HepG2 (cell line): ENCODE measurements around the gene CCNJL. TPM values are rescaled to one million over a fixed set of nuclear protein-coding genes. Genes with fewer than 3 reads are reported as not detected.

Experiments
- AFF4 ChIP-seq: sonication (generic); formaldehyde crosslinking; IDR thresholded peaks from 2 replicates; pipeline ENCODE4 v1.4.0; 2020; ENCODE audit warnings: missing genetic modification reagents
- BCL6 ChIP-seq: IDR thresholded peaks from 2 replicates; pipeline ENCODE4 v1.6.1; 2016; ENCODE audit warnings: missing genetic modification reagents, missing compliant biosample characterization
- CBFB ChIP-seq: sonication (generic); formaldehyde crosslinking; IDR thresholded peaks from 2 replicates; pipeline ENCODE4 v1.4.0; 2020; ENCODE audit warnings: missing genetic modification reagents
- FOXC1 ChIP-seq: sonication (generic); formaldehyde crosslinking; IDR thresholded peaks from 2 replicates; pipeline ENCODE4 v1.8.0; 2022; ENCODE audit warnings: mild to moderate bottlenecking, missing genetic modification reagents, borderline replicate concordance
- HOXA9 ChIP-seq: sonication (generic); formaldehyde crosslinking; IDR thresholded peaks from 2 replicates; pipeline ENCODE4 v1.8.1; 2022; ENCODE audit warnings: missing genetic modification reagents, mild to moderate bottlenecking, moderate library complexity, borderline replicate concordance
- KDM3A ChIP-seq: IDR thresholded peaks from 2 replicates; pipeline ENCODE4 v1.6.1; 2018; ENCODE audit warnings: low read depth, missing compliant biosample characterization
- KLF16 ChIP-seq, 2 experiments: sonication (generic) in 1 of 2; formaldehyde crosslinking in 1 of 2; IDR thresholded peaks; 2 replicates each; pipeline versions ENCODE4 v1.6.1 to v1.8.0; 2016 to 2023; ENCODE audit warnings: missing genetic modification reagents in 2 of 2, missing compliant biosample characterization in 1 of 2
- MIXL1 ChIP-seq: IDR thresholded peaks from 2 replicates; pipeline ENCODE4 v1.6.1; 2016
- MYNN ChIP-seq: sonication (generic); formaldehyde crosslinking; IDR thresholded peaks from 2 replicates; pipeline ENCODE4 v1.4.0; 2020; ENCODE audit warnings: mild to moderate bottlenecking, low read depth, missing genetic modification reagents
- SOX13 ChIP-seq, 3 experiments: fragments of 450-650 bp in 1 of 3; sonication (generic) in 1 of 3; formaldehyde crosslinking in 1 of 3; IDR thresholded peaks in 2 of 3; conservative IDR thresholded peaks in 1 of 3; 2 replicates each; pipeline versions ENCODE4 v1.5.0 to v1.6.1; 2016 to 2020; ENCODE audit warnings: antibody characterized with exemption in 1 of 3, mild to moderate bottlenecking in 1 of 3, missing compliant biosample characterization in 1 of 3, missing genetic modification reagents in 1 of 3, moderate library complexity in 1 of 3
- SP1 ChIP-seq, 2 experiments: fragments of 450-650 bp in 1 of 2; sonication (generic) in 1 of 2; formaldehyde crosslinking in 1 of 2; IDR thresholded peaks; 2 replicates each; pipeline versions ENCODE4 v1.4.0 to v1.6.1; 2016 to 2020; ENCODE audit warnings: missing genetic modification reagents in 1 of 2
- TOPORS ChIP-seq: sonication (generic); formaldehyde crosslinking; IDR thresholded peaks from 2 replicates; pipeline ENCODE4 v1.8.0; 2023; ENCODE audit warnings: mild to moderate bottlenecking, missing genetic modification reagents
- ZNF652 ChIP-seq: IDR thresholded peaks from 2 replicates; pipeline ENCODE4 v1.6.1; 2016; ENCODE audit warnings: low read depth, borderline replicate concordance
- ZNF709 ChIP-seq: sonication (generic); formaldehyde crosslinking; IDR thresholded peaks from 2 replicates; pipeline ENCODE4 v1.5.0; 2020; ENCODE audit warnings: mild to moderate bottlenecking, missing genetic modification reagents
- ZNF879 ChIP-seq: sonication (generic); formaldehyde crosslinking; IDR thresholded peaks from 2 replicates; pipeline ENCODE4 v1.8.1; 2023; ENCODE audit warnings: missing genetic modification reagents
- polyA plus RNA-seq, 8 experiments: library from polyadenylated mRNA; depleted of rRNA in 3 of 8; stranded (reverse) in 7 of 8; unstranded in 1 of 8; fragments of >200 nt; fragmentation: Illumina TruSeq in 4 of 8; extraction: Trizol in 4 of 8; gene quantifications; 2 replicates each; pipeline versions ENCODE4 v1.2.1 to v1.2.3, GENCODE V29; 2011 to 2016; ENCODE audit warnings: low read depth in 4 of 8, missing spikeins in 1 of 8, mixed read lengths in 1 of 8; ENCODE audit not compliant: insufficient read depth in 1 of 8
- total RNA-seq, 5 experiments: library from RNA; depleted of rRNA; stranded (reverse); fragments of >200 nt; fragmentation: Illumina TruSeq; extraction: Trizol; gene quantifications; 2 replicates each; pipeline ENCODE4 v1.2.3, GENCODE V29; 2016; ENCODE audit warnings: low read depth in 1 of 5
- TF ChIP-seq, protein P1 (sequence below): sonication (generic); formaldehyde crosslinking; conservative IDR thresholded peaks from 2 replicates; pipeline ENCODE4 v1.4.0; 2020; ENCODE audit warnings: missing genetic modification reagents
- TF ChIP-seq, protein P2 (sequence below): sonication (generic); formaldehyde crosslinking; IDR thresholded peaks from 2 replicates; pipeline ENCODE4 v1.4.0; 2020; ENCODE audit warnings: missing genetic modification reagents
- TF ChIP-seq, protein P3 (sequence below): sonication (generic); formaldehyde crosslinking; IDR thresholded peaks from 2 replicates; pipeline ENCODE4 v1.5.0; 2020; ENCODE audit warnings: missing genetic modification reagents
- TF ChIP-seq, protein P4 (sequence below): sonication (generic); formaldehyde crosslinking; conservative IDR thresholded peaks from 2 replicates; pipeline ENCODE4 v1.8.1; 2023; ENCODE audit warnings: missing genetic modification reagents

The CCNJL gene
- total and polyA plus RNA-seq, 2 of the 13 experiments (the other 11 are each of a cell fraction or from before 2014, with no cell fraction given): 1.6 to 4.4 TPM

DNA sequence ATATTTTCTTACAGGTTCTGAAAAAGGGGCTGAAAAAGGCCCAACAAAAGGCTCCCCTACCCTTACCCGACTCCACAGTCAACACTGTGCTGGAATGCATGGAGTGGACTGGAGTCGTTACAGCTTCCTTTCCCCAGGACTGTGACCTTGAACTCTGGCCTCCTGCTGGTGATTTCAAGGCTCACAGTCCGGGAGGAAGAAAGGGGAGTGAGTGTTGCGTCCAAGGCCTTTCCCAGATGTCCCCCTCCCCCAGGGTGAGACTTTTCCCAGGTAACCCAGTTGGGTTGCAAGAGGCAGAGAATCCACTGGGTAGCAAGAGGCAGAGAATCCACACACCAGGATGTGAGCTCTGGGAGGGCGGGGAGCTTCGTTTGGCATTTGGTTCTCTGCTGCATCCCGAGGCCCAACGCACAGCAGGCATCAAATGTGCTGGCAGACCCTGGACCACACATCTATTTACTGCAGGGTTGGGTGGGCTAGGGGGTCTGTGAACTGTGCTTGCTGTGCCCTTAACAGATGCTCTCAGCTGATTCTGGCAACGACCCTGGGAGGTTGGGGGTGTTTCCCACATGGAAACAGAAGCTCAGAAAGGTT lies 45.5 kb downstream of the CCNJL start (continued):
- TF ChIP-seq ZNF652: no peak
- TF ChIP-seq, protein P1, sequence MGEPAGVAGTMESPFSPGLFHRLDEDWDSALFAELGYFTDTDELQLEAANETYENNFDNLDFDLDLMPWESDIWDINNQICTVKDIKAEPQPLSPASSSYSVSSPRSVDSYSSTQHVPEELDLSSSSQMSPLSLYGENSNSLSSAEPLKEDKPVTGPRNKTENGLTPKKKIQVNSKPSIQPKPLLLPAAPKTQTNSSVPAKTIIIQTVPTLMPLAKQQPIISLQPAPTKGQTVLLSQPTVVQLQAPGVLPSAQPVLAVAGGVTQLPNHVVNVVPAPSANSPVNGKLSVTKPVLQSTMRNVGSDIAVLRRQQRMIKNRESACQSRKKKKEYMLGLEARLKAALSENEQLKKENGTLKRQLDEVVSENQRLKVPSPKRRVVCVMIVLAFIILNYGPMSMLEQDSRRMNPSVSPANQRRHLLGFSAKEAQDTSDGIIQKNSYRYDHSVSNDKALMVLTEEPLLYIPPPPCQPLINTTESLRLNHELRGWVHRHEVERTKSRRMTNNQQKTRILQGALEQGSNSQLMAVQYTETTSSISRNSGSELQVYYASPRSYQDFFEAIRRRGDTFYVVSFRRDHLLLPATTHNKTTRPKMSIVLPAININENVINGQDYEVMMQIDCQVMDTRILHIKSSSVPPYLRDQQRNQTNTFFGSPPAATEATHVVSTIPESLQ (CRISPR knock-in tag): no peak
- TF ChIP-seq, protein P2, sequence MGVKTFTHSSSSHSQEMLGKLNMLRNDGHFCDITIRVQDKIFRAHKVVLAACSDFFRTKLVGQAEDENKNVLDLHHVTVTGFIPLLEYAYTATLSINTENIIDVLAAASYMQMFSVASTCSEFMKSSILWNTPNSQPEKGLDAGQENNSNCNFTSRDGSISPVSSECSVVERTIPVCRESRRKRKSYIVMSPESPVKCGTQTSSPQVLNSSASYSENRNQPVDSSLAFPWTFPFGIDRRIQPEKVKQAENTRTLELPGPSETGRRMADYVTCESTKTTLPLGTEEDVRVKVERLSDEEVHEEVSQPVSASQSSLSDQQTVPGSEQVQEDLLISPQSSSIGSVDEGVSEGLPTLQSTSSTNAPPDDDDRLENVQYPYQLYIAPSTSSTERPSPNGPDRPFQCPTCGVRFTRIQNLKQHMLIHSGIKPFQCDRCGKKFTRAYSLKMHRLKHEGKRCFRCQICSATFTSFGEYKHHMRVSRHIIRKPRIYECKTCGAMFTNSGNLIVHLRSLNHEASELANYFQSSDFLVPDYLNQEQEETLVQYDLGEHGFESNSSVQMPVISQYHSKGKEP (CRISPR knock-in tag): no peak
- TF ChIP-seq KDM3A (CRISPR knock-in tag): no peak
- TF ChIP-seq, protein P3, sequence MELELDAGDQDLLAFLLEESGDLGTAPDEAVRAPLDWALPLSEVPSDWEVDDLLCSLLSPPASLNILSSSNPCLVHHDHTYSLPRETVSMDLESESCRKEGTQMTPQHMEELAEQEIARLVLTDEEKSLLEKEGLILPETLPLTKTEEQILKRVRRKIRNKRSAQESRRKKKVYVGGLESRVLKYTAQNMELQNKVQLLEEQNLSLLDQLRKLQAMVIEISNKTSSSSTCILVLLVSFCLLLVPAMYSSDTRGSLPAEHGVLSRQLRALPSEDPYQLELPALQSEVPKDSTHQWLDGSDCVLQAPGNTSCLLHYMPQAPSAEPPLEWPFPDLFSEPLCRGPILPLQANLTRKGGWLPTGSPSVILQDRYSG (CRISPR knock-in tag): no peak
- TF ChIP-seq FOXC1 (CRISPR knock-in tag): no peak
- TF ChIP-seq TOPORS (CRISPR knock-in tag): no peak
- 0 out of 2 replicates have a peak, but pooled peaks have one; percentile 25 for TF ChIP-seq BCL6 (CRISPR knock-in tag)
- TF ChIP-seq HOXA9: no peak
- TF ChIP-seq ZNF879 (CRISPR knock-in tag): no peak
- no peak for TF ChIP-seq ZNF709 (CRISPR knock-in tag)
- no peak for TF ChIP-seq KLF16 (CRISPR knock-in tag; IDR thresholded peaks at IDR 0.05)
- TF ChIP-seq, protein P4, sequence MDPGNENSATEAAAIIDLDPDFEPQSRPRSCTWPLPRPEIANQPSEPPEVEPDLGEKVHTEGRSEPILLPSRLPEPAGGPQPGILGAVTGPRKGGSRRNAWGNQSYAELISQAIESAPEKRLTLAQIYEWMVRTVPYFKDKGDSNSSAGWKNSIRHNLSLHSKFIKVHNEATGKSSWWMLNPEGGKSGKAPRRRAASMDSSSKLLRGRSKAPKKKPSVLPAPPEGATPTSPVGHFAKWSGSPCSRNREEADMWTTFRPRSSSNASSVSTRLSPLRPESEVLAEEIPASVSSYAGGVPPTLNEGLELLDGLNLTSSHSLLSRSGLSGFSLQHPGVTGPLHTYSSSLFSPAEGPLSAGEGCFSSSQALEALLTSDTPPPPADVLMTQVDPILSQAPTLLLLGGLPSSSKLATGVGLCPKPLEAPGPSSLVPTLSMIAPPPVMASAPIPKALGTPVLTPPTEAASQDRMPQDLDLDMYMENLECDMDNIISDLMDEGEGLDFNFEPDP: no peak
- no peak for TF ChIP-seq AFF4 (CRISPR knock-in tag)
- TF ChIP-seq MIXL1 (CRISPR knock-in tag): no peak
- no peak for TF ChIP-seq SP1 (IDR thresholded peaks at IDR 0.05)
- no peak for TF ChIP-seq SP1 (CRISPR knock-in tag; IDR thresholded peaks at IDR 0.05)
- no peak for TF ChIP-seq MYNN (CRISPR knock-in tag)
- no peak for TF ChIP-seq CBFB
- TF ChIP-seq SOX13 (IDR thresholded peaks at IDR 0.05): no peak
- peak in 1 of 2 experiments; percentile 22; a peak in 1 of 4 replicates for TF ChIP-seq SOX13 (CRISPR knock-in tag; conservative IDR thresholded peaks at IDR 0.05 in 1 of 2, IDR thresholded peaks at IDR 0.05 in 1 of 2)
